GM21423 (cell line): ENCODE data around the gene GLS.
"Not testable (repeated sequence)": the region's sequence is repeated elsewhere in the genome, so short reads cannot be mapped to it uniquely, and the experiment has no call there.

Experiments
- ATAC-seq: cut with Tn5 transposase; IDR thresholded peaks from one replicate; pipeline ENCODE4 v1.9.1; 2021; ENCODE audit warnings: mild to moderate bottlenecking, moderate library complexity; ENCODE audit not compliant: unreplicated experiment

Gene GLS

GRCh38 chr2:190986221-190986953 is 105.8 kb downstream of the GLS start:
- ATAC-seq: no peak

GRCh38 chr2:190987116-190987515 is 106.5 kb downstream of the GLS start:
- no peak for ATAC-seq

- no peak for ATAC-seq
Measured at GRCh38 chr2:190987938-190988337, 107.3 kb downstream of the GLS start.

GRCh38 chr2:190988910-190989309 is 108.3 kb downstream of the GLS start:
- no peak for ATAC-seq

- ATAC-seq: no peak
Measured at GRCh38 chr2:190990132-190990531, 109.5 kb downstream of the GLS start.

- no peak for ATAC-seq
Measured at GRCh38 chr2:190993292-190993643, 112.6 kb downstream of the GLS start.

GRCh38 chr2:190994148-190994547 is 113.5 kb downstream of the GLS start:
- no peak for ATAC-seq

GRCh38 chr2:190995315-190995714 is 114.7 kb downstream of the GLS start:
- not testable (repeated sequence) for ATAC-seq

- ATAC-seq: peak; percentile 46
Measured at GRCh38 chr2:190996338-190996946, 115.8 kb downstream of the GLS start.

- no peak for ATAC-seq
Measured at GRCh38 chr2:190996947-190997346, 116.3 kb downstream of the GLS start.

- no peak for ATAC-seq
Measured at GRCh38 chr2:190997526-190998113, 117.0 kb downstream of the GLS start.

- ATAC-seq: no peak
Measured at GRCh38 chr2:190999058-190999457, 118.4 kb downstream of the GLS start.

- ATAC-seq: no peak
Measured at GRCh38 chr2:190999949-191000665, 119.5 kb downstream of the GLS start.

GRCh38 chr2:191001032-191001431 is 120.4 kb downstream of the GLS start:
- ATAC-seq: no peak

- no peak for ATAC-seq
Measured at GRCh38 chr2:191001624-191002023, 121.0 kb downstream of the GLS start.

- no peak for ATAC-seq
Measured at GRCh38 chr2:191003405-191004309, 123.0 kb downstream of the GLS start.

- no peak for ATAC-seq
Measured at GRCh38 chr2:191006297-191006696, 125.7 kb downstream of the GLS start.

GRCh38 chr2:191006997-191007783 is 126.6 kb downstream of the GLS start:
- ATAC-seq: no peak

- ATAC-seq: no peak
Measured at GRCh38 chr2:191008286-191008685, 127.7 kb downstream of the GLS start.
